GM18520 (cell line): ENCODE measurements around the gene PSMB7.

Source experiments
- ATAC-seq: cut with Tn5 transposase; IDR thresholded peaks from one replicate; pipeline ENCODE4 v1.9.1; 2021; ENCODE audit not compliant: unreplicated experiment

The PSMB7 gene

GRCh38 chr9:124329206-124329792, 85.9 kb downstream of the PSMB7 start:
- ATAC-seq = no peak

GRCh38 chr9:124328285-124328684, 87.0 kb downstream of the PSMB7 start:
- ATAC-seq = no peak

GRCh38 chr9:124327491-124327890, 87.8 kb downstream of the PSMB7 start:
- ATAC-seq = no peak

- ATAC-seq = no peak
Measured at GRCh38 chr9:124326378-124326777, 88.9 kb downstream of the PSMB7 start.

DNA sequence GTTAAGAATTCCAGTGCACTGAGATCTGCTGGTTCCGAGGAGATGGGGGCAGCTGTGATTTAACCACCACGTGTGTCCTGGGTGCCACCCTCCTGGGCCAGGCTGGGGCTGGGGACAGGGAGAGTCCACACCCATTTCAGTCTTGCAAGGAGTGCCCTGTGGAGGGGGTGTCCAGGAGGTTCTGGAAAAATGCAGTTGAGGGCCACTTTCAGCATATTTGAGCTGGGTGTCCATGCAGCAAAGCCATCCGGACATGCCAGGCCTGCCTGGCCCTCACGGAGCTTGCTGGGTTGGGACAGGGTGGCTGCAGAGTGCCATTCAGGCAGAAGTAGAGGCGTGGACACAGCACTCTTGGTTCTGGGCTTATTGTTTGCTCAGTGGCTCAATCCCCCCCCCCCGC, 89.4 kb downstream of the PSMB7 start:
- ATAC-seq = no peak

- no peak for ATAC-seq
Measured at GRCh38 chr9:124323904-124324303, 91.3 kb downstream of the PSMB7 start.

GRCh38 chr9:124322618-124323432, 92.4 kb downstream of the PSMB7 start:
- no peak for ATAC-seq

GRCh38 chr9:124321935-124322334, 93.3 kb downstream of the PSMB7 start:
- ATAC-seq = no peak

- ATAC-seq = no peak
Measured at GRCh38 chr9:124321416-124321815, 93.8 kb downstream of the PSMB7 start.

DNA sequence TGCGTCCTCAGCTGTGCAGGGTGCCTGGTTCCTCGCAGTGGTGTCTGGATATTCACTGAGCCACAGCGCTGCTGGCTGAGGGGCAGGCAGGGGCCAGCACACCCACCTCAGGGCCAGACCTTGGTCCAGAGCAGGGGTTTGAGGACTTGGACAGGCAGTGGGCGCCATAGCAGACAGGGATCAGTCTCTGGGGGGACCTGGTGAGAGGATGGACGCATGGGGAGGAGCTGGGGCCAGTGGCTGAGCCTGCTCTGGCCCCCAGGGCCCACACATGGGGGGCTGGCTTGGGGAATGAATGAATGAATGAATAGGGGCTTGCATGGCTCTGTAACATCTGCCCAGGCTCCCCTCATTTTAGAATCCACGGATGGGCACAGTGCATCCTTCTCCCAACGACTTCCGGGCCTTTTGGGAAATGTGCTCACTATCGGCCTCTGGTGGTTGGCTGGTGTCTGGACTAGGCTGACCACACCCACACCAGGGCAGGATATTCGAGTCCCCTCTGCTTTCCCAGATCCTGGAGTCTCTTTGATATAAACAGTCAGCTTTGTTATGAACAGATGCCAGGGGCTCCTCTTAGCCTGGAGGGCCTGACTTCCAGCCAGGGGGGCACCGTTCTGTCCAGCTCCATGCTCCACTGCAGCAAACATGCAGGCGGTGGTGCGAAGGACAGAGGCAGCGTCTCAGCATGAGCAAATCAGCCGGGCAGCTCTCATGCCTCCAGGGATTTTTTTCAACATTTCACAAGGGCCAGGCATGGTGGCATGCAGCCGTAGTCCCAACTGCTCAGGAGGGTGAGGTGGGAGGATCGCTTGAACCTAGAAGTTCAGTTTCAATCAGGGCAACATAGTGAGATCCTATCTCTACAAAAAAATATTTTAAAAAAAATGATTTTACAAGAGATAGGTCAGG, 94.9 kb downstream of the PSMB7 start:
- ATAC-seq = no peak

GRCh38 chr9:124315882-124316281, 99.4 kb downstream of the PSMB7 start:
- no peak for ATAC-seq

DNA sequence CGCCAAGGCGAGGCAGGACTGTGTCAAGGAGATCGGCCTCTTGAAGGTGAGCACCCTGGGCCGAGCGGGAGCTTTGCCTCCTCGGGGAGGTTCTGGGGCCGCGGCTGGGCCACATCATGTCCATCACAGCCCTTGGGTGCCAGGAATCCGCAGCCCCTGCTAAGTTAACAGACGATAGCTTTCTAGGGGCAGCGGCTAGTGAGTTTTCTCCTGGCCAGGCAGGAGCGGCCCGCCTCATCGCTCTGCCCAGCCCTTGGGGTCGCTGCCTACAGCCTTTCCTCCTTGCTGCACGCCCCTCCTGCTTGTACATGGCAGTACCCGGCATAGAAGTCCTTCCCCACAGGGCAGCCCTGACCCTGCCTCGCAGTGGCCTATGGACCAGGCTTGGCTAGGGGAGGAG, 101.3 kb downstream of the PSMB7 start:
- ATAC-seq = no peak

DNA sequence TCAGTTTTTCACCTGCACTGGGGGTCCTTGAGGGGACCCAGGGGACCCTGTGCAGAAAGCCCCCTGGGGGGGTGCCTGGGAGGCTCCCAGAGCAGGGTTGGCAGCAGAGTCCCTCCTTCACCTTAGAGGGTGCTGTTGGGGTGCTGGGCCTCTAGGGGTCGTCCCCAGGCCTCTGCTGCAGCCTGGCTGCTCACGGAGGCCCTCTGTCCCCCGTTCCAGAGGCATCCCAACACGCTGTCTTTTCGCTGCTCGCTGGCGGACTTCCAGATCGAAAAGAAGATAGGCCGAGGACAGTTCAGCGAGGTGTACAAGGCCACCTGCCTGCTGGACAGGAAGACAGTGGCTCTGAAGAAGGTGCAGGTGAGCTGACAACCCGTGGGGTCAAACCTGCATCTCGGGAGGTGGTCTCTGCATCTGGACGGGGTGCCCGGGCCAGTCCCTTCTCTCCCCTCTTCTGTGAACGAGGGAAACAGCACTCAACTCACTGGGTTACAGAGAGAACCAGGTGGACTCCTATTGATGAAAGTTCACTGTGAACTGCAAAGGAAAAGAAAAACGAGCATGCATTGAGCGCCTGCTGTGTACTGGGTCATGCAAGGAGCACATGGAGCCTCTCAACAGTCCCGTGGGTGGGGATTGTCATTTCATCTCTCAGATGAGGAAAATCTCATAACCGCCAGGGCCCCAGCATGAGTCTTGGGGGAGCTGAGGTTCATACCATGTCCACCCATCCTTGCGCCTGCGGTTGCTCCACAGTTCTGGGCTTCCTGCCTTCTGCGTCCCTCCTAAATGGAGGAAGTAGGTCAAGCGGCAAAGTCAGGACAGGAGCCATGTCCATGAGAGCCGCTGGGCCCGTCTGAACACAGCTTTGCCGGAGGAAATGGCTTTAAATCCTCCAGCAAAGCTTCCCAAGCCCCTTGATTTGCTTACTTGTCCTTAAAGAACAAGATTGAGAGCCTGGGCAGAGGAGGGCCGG, 102.7 kb downstream of the PSMB7 start:
- ATAC-seq = no peak

DNA sequence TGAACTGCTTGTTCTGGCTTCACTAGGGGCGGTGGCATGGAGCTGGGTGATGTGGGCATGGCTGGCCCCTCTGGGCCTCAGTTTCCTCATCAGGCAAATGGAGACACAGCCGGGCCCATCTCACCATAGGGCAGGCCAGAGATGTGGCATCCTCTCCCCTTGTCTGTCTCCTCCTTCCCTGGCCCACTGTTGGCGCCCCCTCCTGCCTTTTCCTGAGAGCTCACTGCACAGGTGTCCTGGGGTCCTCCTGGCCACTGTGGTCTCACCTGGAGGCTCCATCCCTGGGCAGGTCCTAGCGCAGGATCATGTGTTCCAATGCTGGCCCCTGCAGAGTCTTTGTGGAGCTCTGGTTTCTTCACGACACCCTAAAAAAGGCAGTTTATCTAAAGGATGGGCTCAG, 104.0 kb downstream of the PSMB7 start:
- ATAC-seq = no peak

- ATAC-seq = no peak
Measured at GRCh38 chr9:124309667-124310084, 105.6 kb downstream of the PSMB7 start.

GRCh38 chr9:124308606-124309491, 106.4 kb downstream of the PSMB7 start:
- no peak for ATAC-seq

DNA sequence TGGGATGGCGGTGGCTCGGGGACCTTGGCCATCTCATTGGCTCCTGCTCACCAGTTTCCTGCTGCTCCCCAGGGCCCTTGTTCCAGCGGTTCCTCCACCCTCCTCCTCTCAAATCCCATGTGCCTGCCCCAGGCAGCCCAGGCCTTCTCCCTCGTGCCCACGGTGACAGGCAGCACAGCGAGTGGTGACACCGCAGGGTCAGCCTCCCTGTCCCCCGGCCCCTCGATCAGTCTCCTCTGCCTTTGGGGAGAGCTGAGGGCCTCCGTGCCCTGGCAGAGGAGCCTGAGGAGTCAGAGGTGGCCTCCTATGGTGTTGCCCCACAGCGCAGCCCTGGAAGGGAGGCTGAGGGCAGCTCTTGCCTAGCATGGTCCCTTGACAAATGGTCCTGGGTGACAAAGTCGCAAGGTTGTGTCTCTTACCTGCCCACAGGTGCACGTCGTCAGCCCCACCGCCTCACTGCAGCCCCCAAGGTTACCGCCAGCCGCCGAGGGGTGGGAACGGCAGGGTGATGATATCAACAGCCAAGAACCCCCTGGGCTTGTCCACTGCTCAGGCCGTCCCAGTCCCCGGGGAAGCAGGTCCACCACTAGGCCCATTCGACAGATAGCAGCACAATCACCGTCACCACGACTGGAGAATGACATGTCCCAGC, 107.7 kb downstream of the PSMB7 start:
- ATAC-seq = no peak

DNA sequence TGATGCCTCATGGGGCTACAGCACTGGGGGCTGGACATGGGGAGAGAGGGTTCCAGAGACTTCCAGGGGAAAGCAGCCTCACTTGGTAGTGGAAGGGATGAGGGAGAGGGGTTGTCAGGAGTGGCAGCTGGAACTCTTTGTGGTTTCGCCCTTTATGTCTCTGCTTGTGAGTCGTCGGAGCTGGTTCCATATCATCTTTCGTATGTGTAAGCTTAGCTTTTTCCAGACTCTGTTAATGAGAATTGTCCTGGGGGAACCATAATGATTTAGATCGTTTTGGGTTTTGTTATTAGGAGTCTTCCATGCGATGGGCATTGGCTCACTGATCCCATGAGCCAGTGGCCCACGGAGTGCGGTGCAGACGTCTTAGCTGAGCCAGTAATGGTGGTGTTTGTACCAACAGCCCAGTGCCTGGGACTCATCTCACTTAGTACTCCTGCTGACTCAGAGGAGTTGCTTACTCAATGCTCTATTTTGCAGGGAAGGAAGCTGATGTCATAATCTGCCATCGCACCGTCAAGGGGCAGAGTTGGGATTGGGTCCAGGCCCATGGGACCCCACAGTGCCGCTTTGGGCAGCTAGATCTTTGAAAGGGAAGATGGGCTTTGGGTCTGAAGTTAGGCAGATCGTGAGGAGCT, 109.0 kb downstream of the PSMB7 start:
- ATAC-seq = no peak

DNA sequence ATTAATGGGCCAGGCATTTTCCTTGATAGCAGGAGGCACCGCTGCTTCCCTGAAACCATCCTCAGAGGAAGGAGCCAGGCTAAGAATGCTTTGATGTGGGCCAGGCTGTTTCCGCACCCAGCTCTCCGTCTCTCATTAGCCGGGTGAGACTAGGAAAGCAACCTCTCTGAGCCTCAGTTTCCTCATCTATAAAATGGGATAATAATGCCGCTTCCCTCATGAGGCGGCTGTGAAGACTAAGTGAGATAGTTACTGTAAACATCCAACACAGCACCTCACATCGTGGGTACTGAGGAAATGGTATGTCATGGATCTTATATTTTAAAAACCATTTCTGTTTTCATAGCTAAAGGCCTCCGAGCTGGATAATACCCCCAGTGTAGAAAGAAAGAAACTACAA, 111.0 kb downstream of the PSMB7 start:
- no peak for ATAC-seq
